Stimulated activated CD4-positive, alpha-beta T cell treated with anti-CD3 and anti-CD28 coated beads, Interleukin-12 subunit alpha, Interleukin-12 subunit beta, amount 100 ng/mL, for 4 hours (primary cell): ENCODE results near the gene KIF21A.
"Not testable (repeated sequence)": the region's sequence is repeated elsewhere in the genome, so short reads cannot be mapped to it uniquely, and the experiment has no call there.

Source experiments
- DNase-seq: peaks from one replicate; pipeline ENCODE4 v3.0.0-alpha.2; 2020

KIF21A gene

DNA sequence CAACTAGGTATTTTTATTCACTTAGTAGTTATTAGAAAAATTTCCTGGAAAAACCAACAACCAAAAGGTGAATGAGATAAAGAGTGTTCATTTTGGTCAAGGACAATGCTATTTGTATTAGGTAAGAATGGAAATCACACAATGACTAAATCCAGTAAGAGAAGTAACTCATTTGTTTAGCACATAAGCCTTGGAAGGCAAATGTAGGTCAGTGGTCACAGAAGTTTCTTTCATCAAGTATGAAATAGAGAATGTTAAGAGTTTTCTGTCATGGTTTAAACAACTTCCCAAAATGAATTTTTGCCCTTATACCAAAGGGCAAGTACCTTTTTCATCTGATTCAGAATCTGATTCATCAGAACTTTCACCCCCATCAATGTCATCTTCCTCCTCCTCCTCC lies 101.7 kb downstream of the KIF21A start:
- DNase-seq: no peak

DNA sequence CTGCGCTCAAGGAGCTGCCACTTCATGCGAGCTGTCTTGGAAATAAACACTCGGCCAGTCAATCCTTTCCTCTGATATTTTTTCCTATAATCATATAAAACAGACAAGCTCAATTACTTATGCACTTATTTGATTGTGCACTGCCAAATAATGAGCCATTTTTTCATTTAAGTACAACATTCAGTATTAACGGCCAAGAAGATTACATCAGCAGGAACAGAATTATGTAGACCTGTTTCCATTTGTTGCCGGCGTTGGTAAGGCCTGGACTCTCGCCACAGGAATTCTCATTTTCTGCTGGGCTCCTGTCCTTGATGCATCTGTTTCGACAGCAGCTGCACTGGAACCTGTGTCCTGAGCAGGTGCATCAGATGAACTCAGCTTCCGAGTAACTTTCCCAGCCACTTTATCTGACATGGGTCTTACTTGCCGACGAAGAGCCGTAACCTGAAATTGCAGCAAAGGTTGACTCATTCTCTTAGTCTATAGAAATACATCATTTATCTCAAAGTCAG lies 110.2 kb downstream of the KIF21A start:
- no peak for DNase-seq

DNA sequence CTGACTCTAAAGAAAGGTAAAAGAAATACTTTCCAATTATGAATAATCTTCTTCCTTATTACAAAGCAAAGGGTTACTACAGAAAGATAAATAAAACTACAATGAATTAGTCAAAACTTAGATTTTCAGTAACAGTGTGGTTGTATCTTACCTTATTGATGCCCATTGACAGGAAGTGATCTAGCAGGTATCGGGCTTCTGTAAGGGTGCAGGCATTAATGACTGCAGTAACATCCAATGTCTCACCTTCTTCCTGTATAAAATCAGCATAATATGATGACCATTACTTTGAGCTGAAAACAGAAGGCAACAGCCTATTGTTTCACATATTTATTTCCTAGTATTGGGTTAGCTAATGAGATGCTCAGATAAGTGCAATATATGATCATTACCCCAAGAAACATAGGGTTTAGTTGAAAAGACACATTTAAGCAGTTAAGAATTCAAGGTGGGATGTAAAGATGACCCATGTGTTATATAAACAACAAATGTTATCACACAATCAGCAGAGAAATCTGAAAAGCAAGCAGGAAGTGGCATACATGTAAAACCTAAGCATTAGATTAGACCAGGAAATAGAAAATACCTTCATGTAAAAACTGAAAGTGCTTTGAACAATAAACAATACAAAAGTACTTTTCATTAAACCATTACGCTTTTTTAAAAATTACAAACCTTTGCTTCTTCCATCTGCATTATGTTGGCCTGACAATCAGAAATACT lies 111.2 kb downstream of the KIF21A start:
- no peak for DNase-seq

DNA sequence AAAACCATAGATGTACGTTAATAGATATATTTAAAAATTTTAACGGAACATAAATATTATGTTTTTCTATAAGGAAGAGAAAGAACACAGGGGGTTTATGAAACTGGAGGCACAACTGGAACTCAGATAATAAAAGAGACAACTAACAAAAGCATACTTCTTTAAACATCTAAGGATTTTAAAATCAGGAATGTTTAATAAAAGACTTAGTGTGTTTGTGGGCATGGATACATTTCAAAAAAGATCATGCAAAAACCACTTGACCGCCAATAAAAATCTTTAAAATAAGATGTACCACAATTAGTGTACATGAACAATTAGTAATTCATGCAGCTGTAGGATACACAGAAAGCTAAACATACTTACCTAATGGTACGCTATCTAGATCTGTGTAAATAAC lies 113.0 kb downstream of the KIF21A start:
- no peak for DNase-seq

DNA sequence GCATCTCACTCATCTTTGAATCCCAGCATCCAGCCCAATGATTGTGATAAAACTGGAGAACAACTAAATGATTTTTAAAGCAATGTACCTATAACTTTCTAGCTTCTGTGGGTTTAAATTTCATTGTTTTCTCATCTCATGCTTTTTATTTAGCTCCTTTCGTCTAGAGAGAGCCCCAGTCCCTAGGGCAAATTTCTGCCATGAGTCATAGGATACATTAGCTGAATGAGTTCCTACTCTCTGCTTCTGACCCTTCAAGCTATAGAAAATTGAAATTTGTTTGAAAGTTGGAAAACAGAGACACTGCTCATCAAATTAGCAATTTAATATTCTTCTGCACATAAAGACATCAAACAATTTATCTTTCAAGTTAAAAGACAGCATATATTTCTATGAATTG lies 113.9 kb downstream of the KIF21A start:
- DNase-seq: no peak

DNA sequence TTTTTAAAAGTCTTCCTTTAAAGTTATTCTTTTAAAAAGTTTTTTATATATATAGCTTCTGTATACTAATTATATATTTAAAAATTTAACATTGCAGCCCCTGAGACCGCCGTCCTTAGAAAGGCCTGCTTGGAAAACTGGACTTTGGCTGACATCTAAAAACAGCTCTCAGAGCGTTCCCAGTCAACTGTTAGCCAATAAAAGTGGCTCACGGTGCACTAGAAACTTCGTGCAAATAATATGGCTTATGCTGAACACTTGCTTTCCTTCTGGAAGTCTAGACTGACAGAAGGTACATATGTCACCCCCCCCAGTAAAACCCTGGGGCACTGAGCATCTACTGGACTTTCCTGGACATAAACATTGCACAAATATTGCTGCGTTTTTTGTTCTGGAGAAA lies 115.0 kb downstream of the KIF21A start:
- no peak for DNase-seq

DNA sequence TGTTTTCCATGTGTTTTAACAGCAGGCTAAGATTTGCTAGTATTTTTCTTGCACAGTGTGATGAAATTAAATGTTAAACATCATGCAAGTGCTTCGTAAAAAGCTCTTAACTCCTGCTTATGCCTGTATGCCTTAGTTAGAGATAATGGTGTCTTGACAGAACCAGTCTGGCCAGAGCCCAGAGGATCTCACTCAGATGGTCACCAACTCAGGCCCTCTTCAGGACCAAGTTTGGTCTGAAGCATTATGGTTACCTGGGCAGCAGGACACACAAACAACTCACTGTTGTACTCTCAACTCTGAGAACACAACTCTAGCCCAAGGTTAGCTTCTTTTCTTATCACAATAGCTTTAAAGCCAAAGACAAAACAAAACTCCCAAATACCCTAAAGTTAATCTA lies 115.4 kb downstream of the KIF21A start:
- no peak for DNase-seq

DNA sequence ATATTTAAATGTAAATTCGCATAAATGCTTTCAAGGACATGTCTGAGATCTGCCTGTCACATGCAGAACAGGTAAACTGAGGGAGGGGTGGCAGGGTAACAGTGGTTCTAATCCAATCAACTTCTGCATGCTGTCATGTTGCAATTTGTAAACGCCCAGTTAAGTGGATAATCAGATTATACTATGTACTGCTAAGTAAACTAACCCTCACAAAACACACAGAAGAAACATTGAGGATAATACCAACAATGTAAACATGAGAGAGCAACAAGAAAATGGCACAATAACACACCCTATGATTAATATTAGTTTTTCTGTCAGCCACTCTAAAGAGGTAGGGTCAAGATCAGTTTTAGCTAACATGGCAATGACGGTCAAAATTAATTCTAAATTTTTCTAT lies 123.7 kb downstream of the KIF21A start:
- DNase-seq: no peak

DNA sequence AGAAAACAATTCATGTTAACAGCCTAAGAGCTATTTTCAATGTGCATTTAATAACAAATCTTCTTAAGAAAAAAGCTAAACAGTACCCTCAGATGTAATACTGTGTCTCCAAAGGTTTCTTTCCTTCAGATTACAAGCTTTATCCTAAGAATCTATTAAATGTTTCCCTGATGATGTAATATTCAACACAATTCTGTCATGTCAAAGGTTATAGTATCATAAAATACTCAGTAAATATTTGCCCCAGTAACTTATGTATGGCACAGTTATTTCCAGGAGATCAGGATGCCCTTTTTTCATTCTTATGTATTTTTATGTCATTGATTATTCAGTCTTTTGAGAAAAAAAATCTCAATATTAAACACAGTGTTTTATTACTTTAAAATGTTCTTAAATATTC lies 128.4 kb downstream of the KIF21A start:
- DNase-seq: no peak

DNA sequence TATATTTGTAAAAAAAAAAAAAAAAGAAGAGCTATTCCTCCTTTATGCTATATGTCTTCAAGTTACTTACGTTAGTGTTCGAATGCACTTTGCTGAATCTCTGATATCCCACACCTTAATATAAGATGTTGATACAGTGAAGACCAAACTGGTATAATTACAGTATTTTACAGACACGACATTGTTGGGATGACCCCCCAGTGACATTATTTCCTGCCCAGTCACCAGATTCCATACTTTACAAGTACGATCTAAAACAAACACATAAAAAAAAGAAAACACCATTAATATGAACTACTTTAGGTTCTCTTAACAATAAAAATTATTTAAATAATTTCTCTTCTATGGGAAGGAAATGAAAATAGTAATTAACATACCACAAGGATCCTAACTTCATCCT lies 133.4 kb downstream of the KIF21A start:
- DNase-seq: no peak

DNA sequence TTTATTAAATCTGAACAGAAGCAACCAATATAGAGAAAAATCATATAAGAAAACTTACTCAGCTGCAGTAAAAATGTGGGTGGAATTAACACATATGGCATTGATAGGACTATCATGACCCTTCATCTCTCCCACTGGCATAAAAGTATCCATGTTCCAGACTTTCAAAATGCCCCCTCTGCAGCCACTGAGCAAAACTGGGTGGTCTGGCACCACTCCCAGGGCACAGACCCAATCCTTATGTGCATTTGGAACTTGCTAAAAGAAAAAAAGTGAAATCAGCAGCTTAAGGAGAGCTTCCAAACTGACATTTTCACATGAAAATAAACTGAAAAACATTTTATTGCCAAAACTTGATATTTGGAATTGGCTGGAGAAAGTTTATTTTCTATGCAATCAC lies 141.5 kb downstream of the KIF21A start:
- no peak for DNase-seq

DNA sequence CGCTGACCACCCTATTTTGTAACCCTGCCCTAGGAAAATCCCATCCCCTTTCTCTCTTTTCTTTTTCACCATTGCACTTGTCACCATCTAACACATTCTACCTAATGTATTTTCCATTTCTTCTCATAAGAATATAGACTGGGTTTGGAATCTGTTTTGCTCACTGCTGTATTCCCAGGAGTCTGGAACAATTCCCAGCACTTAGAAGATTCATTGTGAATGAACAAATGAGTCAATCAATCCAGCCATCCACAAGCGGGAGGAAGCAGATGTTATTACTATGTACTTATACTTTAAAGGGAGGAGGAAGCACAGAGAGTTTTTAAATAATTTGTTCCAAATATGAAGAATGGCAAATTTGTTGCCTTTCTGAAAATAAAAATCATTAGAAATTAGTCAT lies 142.1 kb downstream of the KIF21A start:
- DNase-seq: no peak

DNA sequence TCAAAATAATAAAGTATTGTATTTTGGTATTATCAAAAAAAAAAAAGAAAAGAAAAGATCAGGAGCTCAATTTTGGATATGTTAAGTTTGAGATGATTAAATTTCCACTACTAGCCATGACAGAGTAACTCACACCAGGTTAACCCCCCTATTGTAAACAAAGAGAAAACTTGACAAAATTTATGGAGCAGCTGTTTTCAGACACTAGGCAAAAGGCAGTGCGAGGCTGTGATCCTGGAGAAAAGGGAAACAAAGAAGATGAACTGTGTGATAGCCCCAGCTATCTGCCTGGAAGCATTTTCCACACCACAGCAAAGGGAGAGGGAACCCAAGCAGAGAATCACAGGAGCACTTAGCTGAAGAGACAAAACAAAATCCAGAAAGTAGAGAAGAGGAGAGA lies 145.0 kb downstream of the KIF21A start:
- no peak for DNase-seq

DNA sequence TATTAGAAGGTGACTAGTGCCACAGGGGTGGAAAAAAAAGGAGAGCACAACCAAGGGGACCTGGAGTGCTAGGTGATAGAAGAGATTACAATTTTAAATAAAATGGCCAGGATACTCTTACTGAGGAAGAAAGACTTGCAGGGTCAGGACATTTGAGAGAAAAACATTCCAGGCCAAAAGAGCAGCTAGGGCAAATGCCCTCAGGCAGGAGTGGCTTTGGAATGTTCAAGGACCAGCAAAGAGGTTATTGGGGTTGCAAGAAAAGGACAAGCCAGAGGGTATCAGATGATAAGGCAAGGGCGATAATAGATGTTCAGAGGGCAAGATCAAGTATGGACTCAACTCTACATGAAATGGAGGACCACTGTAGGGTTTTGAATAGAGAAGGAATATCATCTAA lies 146.4 kb downstream of the KIF21A start:
- no peak for DNase-seq

DNA sequence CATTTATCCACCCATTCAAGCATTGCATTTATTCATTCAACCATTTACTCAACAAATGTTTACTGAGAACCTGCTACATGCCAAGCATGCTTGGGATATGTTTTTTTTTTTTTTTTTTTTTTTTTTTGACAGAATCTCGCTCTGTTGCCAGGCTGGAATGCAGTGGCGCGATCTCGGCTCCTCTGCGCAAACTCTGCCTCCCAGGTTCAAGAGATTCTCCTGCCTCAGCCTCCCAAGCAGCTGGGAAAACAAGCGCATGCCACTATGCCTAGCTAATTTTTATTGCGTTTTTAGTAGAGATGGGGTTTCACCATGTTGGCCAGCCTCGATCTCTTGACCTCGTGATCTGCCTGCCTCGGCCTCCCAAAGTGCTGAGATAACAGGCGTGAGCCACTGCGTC lies 147.3 kb downstream of the KIF21A start:
- not testable (repeated sequence) for DNase-seq

DNA sequence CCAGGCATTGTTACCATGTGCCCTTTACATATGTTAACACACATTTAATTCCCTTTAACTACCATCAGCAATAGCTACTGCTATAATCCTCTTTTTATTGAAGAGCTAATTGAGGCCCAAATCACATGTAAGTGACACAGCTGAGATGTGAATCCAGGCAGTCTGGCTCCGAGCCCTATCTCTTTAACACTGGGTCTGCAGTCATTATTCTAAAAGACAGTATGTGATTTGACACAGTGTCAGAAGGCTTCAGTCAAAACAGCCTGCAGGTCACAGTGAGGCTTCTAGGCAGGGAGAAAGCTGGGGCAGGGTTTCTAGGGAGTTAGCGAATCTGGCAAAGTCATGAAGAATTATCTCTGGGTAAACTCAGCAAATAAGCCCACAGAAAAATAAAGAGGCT lies 148.2 kb downstream of the KIF21A start:
- DNase-seq: no peak

DNA sequence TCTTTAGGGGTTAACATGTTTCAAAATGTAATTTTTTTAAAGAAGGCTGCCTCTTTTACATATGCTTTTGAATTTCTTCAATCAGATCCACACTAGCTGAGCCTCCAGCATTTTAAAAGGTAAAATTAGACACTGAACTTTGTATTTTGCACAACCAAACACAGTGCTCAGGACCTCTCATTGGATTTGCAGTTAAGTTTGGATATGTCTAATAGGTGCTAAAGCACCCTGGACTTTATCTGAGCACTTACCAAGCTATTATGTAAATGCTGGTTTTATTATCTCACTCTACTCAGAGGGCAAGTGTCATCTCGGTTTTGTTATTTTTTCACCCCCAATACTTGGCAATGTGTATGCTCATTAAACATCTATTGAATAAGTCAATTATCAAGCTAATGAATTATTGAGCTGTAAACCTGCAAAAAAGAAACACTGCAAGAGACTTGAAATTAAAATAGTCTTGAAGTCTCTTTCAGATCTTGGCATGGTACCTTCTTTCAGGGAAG lies 150.7 kb downstream of the KIF21A start:
- no peak for DNase-seq

DNA sequence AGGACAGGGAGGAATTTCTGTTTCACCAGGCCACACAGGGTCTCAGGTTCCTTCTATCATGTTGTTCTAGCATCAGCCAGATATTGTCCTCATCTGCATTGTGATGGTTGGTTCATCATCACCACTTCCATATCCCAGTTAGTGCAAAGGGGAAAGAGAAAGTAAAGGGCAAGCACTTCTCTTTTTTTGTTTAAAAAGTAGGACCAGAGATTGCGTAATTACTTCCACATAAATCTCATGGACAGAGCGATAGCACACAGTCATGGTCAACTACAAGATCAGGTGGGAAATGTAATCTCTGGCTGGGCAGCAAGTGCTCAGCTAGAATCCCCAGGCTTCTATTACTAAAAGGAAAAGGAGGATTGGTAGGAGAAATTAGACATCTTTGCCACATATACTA lies 155.1 kb downstream of the KIF21A start:
- DNase-seq: no peak

DNA sequence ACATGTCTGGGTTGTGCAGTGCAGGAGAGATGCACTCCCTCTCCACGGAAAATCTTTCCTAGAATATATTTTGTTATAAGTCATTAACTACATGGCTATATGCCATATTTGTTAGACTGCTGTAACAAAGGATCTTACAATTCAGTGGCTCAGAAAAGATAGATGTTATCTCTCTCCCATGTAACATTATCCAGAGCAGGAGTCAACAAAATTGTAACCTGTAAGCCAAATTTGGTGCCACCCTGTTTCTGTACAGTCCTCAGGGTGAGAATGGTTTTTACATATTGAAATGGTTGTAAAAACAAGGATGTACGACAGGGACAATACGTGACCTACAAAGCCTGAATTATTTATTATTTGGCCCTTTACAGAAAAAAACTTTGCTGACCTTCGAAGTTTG lies 155.5 kb downstream of the KIF21A start:
- DNase-seq: no peak

DNA sequence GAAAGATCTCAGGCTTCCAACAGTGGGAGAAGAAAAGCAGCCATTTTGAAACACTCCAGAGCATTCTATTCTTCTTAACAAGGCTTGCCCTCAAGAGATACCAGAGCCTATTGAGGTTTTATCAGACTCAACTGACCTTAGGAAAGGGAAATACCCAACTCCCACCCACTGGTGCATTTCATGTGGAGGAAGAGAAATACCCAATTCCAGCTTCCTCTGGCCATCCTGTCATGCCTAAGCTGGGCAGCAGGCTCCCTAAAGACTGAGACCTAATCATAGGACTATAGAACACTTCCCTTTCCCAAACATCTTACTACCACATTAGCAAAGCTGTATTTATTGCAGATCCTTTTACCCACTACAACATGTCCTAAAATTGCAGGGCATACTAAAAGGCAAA lies 164.5 kb downstream of the KIF21A start:
- no peak for DNase-seq

DNA sequence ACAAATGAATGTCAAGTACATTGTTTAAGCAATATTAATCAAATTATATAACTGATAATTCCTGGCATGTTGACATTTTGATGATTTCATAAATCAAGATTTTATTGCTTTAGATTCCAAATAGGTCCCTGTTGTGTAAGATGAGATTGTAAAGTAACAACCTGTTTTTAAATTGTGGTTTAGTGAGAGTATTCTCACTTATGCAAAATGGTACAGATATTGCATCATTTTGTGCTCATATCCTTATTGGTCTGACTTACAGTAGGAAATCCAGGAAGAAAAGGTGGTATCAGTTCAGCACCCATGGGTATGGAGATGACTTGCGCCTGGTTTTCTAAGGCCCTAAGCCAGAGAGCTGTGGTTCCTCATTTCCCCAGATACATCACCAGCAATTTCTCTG lies 165.5 kb downstream of the KIF21A start:
- no peak for DNase-seq

DNA sequence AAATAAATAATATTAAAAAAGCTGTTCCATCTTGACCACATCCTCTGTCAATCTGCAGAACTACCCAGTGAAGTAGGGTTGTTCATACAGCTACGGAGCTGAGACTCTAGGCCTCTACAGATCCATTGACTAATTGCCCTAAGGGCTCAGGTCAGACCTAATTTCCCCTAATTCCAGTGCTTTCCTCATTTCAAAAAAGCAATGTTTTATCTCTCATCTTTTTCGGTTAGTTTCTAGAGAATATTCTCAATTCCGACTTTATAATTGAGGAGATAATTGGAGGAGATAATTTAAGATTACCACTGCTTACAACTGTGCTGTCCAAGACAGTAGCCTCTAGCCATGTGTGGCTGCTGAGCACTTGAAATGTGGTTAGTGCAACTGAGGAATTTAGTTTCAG lies 167.1 kb downstream of the KIF21A start:
- DNase-seq: no peak

DNA sequence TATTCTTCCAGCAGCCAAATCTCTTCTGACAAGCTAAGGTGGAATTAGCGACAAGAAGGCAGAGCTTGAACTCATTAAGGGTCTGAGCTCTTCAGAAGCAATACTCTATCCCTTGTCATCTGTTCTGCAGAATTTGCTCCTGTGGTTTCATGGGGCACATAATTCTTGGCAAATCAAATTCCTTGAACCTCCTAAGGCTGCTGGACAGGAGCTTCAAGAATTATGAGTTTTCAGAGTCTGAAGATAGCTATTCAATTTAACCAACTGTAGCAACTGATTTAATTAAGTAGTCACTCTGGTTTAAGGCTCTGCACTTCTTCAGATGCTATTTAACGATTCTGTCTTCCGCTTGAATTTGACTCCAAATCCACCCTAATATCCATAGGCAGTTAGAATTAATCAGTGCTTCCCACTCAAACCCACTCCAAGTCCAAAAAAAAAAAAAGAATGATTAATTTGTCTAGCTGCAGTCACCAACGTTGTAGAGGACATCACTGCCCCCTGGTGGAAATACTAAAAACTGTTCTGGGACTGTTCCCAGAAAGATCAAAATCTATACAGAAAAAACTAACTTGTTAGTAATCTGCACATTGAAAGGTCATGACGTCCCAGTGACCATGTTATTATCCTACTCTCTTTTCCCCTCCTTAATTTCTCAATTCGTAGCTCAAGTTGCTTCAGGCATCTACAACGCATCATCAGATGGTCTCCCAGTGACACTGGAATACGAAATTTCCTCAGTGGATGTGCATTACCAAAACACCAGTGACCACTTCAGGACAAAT lies 169.9 kb downstream of the KIF21A start:
- DNase-seq: no peak

DNA sequence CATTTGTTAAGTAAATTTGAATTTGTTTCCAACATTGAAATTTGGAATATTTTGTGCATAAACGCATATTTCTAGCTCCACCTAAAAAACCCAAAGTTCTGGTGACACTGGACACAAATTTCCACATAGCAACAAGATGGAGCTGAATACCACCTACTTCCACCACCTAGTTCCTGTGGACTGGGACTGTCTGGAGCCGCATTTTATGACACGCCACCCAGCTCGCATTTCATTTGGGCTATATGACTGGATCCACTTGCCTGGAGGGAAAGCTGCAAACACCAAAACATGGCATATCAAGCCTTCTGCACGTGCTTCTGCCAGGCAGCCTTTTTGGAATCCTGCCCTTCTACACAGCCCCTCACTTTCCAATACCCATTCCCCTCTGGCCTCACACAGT lies 173.4 kb downstream of the KIF21A start:
- no peak for DNase-seq
